ENCODE measurements around the gene FAM227B.
"Not testable (repeated sequence)": the region's sequence is repeated elsewhere in the genome, so short reads cannot be mapped to it uniquely, and the experiment has no call there.

FAM227B gene, protein sequence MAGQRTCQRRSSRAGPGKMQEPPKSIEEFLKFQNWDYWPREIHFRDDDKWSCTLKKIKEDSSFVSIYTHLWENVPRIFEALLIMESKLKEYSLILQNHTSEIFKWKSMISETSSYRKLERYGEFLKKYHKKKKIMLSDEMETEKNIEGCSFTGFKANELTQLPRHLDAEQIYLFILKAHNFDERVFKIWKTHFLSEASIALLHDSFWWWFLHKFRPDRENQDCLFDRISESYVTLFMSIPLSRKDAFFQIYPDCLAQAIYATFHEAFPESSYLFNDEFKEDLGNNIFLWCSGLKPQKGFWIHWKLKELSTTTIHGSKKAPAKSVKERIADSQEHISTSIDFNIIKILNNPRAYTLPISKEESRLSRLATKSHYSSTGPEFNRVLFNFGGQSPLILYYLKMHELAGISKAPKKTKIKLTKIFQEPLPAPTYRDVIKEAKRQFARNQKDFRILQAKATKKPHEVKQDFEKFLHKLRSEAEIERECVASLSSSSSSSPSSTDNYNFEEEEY

DNA sequence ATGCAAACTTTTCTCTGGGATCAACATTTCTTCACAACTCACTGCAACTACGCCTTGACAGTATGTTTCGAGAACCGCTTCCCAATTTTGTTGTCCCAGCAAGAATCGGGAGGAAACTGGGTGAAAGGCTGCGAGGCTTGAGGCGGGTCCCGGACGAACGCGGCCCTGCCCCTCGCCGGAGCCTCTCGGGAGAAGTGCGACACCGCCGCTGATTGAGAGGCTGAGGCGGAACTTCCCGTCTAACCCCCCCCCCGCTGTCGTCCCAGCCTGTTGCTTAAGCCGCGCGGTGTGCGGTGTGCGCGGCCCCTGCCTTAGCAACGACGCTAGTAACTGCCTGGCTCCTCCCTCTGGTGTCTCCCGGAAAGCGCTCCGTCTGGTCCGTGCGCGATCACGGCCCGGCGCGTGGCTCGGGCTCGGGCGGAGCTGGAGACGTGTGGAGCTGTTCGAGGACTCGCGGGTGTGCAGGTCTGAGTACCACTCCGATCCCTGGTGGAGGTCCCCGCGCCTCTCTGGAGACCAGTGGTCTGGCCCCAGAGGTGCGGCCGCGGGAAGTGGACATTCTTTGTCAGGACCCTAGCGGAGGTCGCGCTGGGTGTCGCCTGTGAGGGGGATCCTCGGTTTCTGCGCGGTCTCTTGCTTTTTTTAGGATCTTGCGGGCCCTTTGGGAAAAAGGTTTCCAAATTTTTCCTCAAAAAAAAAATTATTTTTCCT, at the start of gene FAM227B, which contains the start of gene DTWD1:
FAM227B (minus strand) TSS at position 161 of the 711 bp plus-strand sequence. CDS start 5,647 bp downstream, outside the sequence.
DTWD1 (plus strand) TSS at position 391 of the 711 bp plus-strand sequence. CDS start 4,120 bp downstream, outside the sequence.
- DNase-seq = peak; percentile 99

DNA sequence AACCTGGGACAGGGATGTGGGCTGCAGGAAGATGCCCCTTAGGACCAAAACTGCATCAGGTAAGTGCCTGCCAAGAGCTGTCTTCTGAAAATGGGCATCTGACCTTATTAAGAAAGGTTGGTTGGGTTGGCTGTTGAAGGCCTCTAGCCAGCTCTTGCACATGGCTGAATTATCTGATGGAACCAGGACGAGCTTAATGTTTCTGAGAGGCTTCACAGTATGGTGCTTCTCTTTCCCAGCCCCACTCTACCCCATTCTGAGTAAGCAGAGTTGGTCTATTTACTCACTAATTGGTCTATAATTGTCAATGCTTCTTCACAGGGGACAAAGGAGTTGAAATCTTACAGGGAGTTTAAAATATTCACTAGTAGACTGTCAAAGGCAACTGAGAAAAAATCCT, 48.7 kb upstream of the FAM227B start:
- no peak for DNase-seq

- DNase-seq = not testable (repeated sequence)
Observed at GRCh38 chr15:49666486-49666885, 45.9 kb upstream of the FAM227B start.

- DNase-seq = no peak
Observed at GRCh38 chr15:49664716-49665115, 44.1 kb upstream of the FAM227B start.

- no peak for DNase-seq
Observed at GRCh38 chr15:49656734-49657133, 36.1 kb upstream of the FAM227B start.

DNA sequence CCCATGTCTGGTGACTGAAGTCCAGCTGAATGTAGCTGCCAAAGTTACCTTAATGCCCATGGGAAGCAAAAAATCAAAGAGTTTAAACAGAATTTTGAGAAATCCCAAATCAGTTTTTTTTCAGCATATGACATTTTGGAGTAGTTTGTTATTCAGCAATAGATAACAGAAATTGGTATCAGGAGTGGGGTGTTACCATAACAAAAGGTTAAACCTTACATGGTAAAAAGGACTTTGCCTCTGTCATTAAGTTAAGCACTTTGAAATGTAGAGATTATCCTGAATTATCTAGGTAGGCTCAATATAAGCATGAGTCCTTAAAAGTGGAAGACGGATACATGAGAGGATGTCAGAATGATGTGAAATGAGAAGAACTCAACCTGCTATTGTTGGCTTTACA, 32.3 kb upstream of the FAM227B start:
- DNase-seq = no peak

- DNase-seq = no peak
Observed at GRCh38 chr15:49650676-49651075, 30.1 kb upstream of the FAM227B start.

- no peak for DNase-seq
Observed at GRCh38 chr15:49649987-49650386, 29.4 kb upstream of the FAM227B start.

- no peak for DNase-seq
Observed at GRCh38 chr15:49646891-49647290, 26.3 kb upstream of the FAM227B start.

DNA sequence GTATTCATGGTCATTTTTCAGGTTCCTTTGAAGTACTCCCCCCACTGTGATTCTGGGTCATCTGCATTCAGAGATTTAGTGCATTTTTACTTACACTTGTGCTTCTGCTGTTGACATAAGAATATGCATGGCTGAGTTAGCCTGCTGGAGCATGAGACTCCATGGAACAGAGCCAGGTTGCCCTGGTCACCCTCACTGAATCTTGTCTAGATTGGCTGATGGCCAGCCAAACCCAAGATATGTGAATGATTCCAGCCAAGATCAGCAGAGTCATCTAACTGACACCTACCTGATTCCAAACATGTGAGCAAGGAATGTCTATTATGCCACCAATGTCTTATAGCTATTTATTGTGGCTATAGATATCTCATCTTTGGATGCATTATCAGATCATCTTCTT, 25.3 kb upstream of the FAM227B start:
- no peak for DNase-seq

DNA sequence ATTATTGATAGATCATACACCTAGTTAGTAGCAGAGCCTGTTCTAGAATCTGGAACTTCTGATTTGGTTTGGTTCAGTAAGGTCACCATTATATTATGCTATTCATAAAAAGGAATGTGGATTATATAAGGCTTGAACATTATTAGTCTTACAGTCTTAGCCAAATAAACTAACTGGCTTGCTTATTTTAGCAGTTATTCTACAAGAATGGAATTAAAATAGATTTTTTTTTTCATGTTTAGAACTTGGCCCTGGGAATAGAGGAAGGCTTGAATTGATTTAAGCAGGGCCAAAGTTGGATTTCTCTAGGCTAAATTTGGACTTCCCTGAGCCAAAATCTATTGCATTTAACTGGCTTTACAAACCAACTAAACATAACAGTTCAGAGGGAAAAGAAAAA, 24.7 kb upstream of the FAM227B start:
- DNase-seq = no peak

DNA sequence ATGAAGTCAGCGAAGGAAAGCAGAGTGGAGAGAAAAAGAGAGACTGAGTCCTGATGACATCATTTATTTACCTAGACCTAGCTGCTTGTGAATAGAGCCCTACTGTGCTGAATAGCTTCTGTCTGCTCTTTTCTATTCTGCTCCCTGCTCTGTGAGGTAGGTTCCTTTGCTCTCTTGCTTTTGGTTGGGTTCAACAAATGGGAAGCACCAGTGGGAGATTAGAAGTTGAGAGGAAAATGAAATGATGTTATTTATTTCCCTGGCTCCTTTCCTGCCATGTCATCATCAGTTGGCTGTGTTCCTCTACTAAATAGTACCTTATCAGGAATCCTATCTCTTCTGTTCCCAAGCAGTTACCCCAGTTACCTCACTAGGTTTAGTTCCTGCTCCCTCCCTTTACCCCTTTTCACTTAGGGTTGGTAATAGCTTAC, 23.8 kb upstream of the FAM227B start:
- DNase-seq = no peak

DNA sequence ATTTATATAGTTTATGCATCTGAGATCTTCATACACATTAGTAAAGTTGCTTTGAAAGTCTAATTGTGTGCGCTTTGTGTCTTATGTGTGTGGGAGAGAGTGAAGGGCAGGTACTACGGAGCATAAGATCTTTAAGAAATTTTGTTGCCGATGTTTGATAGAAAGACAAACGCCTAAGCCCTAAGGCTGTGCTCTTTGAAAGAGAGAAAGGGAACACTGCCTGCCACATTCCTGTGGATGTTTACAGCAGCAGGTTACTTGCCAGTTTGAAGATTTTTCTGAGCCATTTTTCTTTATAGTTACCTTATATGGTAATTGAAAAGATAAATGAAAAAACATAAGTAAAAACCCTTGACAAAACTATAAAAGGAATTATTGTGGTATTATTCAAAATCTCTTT, 17.2 kb upstream of the FAM227B start:
- DNase-seq = no peak

DNA sequence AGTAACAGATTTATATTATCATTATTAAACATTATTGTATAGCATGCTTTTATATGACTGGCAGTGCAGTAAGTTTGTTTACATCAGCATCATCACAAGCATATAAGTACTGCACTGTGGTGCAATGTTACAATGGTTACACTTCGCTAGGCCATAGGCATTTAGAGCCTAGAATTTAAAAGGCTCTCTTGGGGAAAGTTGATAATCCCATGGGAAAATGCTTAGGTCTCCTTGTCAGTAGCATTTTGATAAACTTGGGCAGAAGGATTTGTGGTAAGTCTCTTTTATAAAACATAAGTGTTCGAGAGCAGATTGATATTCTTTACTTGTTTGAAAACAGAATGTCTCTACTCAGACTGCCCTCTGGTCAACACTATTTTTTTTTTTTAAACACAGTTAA, 7.8 kb upstream of the FAM227B start:
- DNase-seq = no peak

DNA sequence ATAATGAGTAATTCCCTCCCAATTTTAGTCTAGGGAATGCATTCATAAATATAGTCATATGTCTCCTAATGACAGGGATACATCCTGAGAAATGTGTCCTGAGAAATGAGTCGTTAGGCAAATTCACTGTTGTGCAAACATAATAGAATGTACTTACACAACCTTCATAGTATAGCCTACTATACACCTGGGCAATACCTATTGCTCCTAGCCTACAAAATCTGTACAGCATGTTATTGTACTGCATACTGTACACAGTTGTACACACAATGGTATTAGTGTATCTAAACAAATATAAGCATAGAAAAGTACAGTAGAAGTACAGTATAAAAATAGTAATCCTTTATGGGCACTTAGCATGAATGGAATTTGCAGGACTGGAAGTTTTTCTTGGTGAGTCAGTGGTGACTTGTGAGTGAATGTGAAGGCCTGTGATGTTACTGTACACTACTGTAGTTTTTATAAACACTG, 6.8 kb upstream of the FAM227B start:
- no peak for DNase-seq

GRCh38 chr15:49625460-49626036, 4.9 kb upstream of the FAM227B start:
- DNase-seq = no peak

DNA sequence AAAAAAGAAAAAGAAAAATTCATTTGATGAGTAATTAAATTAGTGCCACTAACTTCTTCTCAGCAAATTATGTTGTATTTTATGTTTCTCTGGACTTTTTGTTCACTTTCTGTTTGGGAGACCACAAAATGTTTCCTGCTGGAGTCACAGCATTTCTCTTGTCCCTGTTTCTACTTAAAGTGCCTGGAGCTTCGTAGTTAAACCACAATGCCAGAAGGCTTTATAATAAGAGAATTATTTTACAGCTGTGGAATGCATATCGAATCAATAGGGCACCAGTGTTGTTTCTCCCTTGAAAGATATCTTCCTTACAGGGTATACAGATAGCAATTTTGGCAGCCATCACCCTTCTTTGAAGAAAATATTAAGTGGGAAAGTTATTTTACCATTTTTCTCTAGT, 3.4 kb upstream of the FAM227B start:
- DNase-seq = no peak

GRCh38 chr15:49622561-49622960, 1.9 kb upstream of the FAM227B start:
- no peak for DNase-seq

- DNase-seq = no peak
Observed at GRCh38 chr15:49621887-49622286, 1.3 kb upstream of the FAM227B start.

- no peak for DNase-seq
Observed at GRCh38 chr15:49621401-49621811, 788 bp upstream of the FAM227B start.

DNA sequence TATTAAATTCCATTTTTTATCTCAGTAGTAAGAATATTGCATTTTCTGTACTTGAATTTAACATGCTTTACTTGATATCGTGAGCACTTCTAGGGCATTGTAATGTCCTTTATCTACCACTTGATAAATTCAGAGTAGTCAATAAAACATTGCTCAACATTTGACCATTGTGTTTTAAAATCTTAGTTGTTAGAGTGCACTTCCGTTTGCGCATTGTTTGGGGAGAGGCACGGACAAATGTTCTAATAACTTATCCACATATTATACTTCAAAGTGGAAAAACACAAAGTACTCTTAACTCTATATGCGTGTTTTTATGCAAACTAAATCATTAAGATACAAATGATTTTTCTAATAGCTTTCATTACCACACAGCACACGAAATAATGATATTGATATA, 419 bp downstream of the FAM227B start:
- DNase-seq = no peak

GRCh38 chr15:49619226-49619625, 1.4 kb downstream of the FAM227B start:
- DNase-seq = no peak

DNA sequence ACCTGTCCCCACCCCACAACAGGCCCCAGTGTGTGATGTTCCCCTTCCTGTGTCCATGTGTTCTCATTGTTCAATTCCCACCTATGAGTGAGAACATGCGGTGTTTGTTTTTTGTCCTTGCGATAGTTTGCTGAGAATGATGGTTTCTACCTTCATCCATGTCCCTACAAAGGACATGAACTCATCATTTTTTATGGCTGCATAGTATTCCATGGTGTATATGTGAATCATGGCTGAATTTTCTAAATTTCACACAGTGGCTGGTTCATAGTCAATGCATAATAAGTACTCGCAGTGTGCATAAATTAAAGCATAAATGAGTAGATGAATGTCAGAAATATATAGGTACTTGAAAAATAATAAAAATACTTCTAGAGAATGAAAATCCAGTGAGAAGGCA, 8.4 kb downstream of the FAM227B start:
- not testable (repeated sequence) for DNase-seq

All from right hindlimb (tissue), 1 donor.